ENCODE measurements around the gene ZBTB48.
A peak's percentile ranks its signal among the peaks of the same experiment; 100 is the strongest.
"Not testable (repeated sequence)": the region's sequence is repeated elsewhere in the genome, so short reads cannot be mapped to it uniquely, and the experiment has no call there.

ZBTB48 gene

GRCh38 chr1:6635910-6636760 is 56.3 kb downstream of the ZBTB48 start:
- no peak overlapping the region for H3K4me3 ChIP-seq (replicated peaks; ENCODE audit: low read depth, low read length)
- no peak for DNase-seq (ENCODE audit: low read depth)
- TF ChIP-seq CTCF (IDR thresholded peaks at IDR 0.05; ENCODE audit: low read length, missing control alignments), result no peak

- DNase-seq (ENCODE audit: low read depth); H3K4me3 ChIP-seq (replicated peaks; ENCODE audit: low read depth, low read length): not testable (repeated sequence)
Observed at GRCh38 chr1:6636778-6637177, 57.0 kb downstream of the ZBTB48 start.

GRCh38 chr1:6637770-6638169 is 58.0 kb downstream of the ZBTB48 start:
- H3K4me3 ChIP-seq (replicated peaks; ENCODE audit: low read depth, low read length), result no peak overlapping the region
- DNase-seq (ENCODE audit: low read depth), result no peak
- no peak for TF ChIP-seq CTCF (IDR thresholded peaks at IDR 0.05; ENCODE audit: low read length, missing control alignments)

- DNase-seq (ENCODE audit: low read depth), result peak; percentile 66
- H3K4me3 ChIP-seq (replicated peaks; ENCODE audit: low read depth, low read length), result no peak overlapping the region
- TF ChIP-seq CTCF (IDR thresholded peaks at IDR 0.05; ENCODE audit: low read length, missing control alignments), result no peak
Observed at GRCh38 chr1:6638226-6638625, 58.4 kb downstream of the ZBTB48 start.

Measured in fibroblast of pulmonary artery (primary cell).